ACC112 (cell line): ENCODE results near the gene PHF23.

Experiments
- H2AFZ ChIP-seq: fragments of 200-600 bp; sonication (generic); one replicate; pipeline ENCODE4 v1.6.0; 2017; ENCODE audit warnings: antibody characterized with exemption, low read length; ENCODE audit not compliant: unreplicated experiment
- H3K27ac ChIP-seq: fragments of 200-600 bp; sonication (generic); 2 replicates; pipeline ENCODE4 v1.5.1; 2014; ENCODE audit warnings: low read depth, mild to moderate bottlenecking, antibody characterized with exemption, low read length, moderate library complexity
- H3K27me3 ChIP-seq: fragments of 200-600 bp; sonication (generic); 2 replicates; pipeline ENCODE4 v1.6.1; 2014; ENCODE audit warnings: mild to moderate bottlenecking, antibody characterized with exemption, low read length, moderate library complexity, mixed read lengths; ENCODE audit not compliant: insufficient read depth
- H3K36me3 ChIP-seq: fragments of 200-600 bp; sonication (generic); 2 replicates; pipeline ENCODE4 v1.6.1; 2016; ENCODE audit warnings: mild to moderate bottlenecking, antibody characterized with exemption, low read length, moderate library complexity, mixed read lengths; ENCODE audit not compliant: insufficient read depth
- H3K4me1 ChIP-seq: fragments of 200-600 bp; sonication (generic); one replicate; pipeline ENCODE4 v1.6.1; 2016; ENCODE audit warnings: low read length, mixed read lengths; ENCODE audit not compliant: insufficient read depth, unreplicated experiment, control insufficient read depth
- H3K4me3 ChIP-seq: fragments of 200-600 bp; sonication (generic); 2 replicates; pipeline ENCODE4 v1.5.1; 2014; ENCODE audit warnings: mild to moderate bottlenecking, low read depth, low read length
- H3K79me2 ChIP-seq: fragments of 200-600 bp; sonication (generic); one replicate; pipeline ENCODE4 v1.6.0; 2016; ENCODE audit warnings: low read length; ENCODE audit not compliant: control insufficient read depth, unreplicated experiment, insufficient read depth

The PHF23 gene

DNA sequence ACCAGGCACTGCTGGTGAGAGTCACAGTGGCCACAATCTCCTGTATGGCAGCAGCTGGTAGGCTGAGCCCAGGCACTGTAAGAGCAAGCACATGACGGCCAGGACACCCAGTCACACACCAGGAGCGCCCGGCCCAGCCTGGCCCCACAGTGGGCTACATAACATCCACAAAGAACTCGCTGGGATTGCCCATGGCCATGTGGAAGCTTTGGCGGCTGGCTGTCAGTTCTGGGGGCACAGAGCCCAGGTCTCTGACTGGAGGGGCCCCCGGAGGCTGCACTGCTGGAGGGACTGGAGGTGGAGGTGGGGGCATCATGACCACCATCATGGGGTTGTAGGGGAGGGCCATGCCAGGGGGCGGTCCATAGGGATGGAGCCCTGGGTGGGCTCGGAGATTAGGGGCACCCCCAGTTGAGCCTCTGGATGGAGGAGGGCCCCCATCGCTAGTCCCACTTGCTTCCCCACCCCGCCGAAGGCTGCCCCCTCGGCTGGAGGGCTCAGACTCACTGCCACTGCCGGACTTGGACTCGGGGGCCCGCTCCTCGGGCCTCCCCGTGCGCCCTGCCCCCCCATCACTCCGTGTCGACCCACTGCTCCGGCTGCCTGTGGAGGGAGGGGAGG, 13.4 kb downstream of the PHF23 start:
- H3K4me1 ChIP-seq, result peaks cover 14% of the 10 kb centered on the region
- no peak overlapping the region for H3K27ac ChIP-seq
- H3K27me3 ChIP-seq, result no peaks in the 10 kb centered on the region
- peaks cover 31% of the 10 kb centered on the region for H3K79me2 ChIP-seq
- H2AFZ ChIP-seq, result no peak overlapping the region
- H3K36me3 ChIP-seq, result peaks cover 6% of the 10 kb centered on the region
- H3K4me3 ChIP-seq, result no peak overlapping the region

DNA sequence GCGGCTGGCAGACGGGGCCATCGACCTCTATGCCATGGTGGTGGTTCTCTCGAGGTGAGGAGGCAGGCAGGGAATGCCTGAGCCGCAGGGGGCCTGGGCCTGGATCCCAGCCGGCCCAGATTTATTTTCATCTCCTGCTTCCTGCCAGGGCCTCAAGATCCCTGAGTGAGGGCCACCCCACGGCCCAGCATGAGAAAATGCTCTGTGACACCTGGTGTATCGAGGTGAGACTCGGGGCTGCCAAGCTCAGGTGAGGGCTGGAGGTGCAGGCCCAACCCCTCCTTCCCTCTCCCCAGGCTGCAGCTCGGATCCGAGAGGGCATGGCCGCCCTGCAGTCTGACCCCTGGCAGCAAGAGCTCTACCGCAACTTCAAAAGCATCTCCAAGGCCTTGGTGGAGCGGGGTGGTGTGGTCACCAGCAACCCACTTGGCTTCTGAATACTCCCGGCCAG, 14.6 kb downstream of the PHF23 start:
- H3K79me2 ChIP-seq, result peaks cover 26% of the 10 kb centered on the region
- H3K36me3 ChIP-seq, result peaks cover 6% of the 10 kb centered on the region
- no peak overlapping the region for H2AFZ ChIP-seq
- H3K4me1 ChIP-seq, result peaks cover 19% of the 10 kb centered on the region
- no peaks in the 10 kb centered on the region for H3K27me3 ChIP-seq
- H3K27ac ChIP-seq, result no peak overlapping the region
- no peak overlapping the region for H3K4me3 ChIP-seq

DNA sequence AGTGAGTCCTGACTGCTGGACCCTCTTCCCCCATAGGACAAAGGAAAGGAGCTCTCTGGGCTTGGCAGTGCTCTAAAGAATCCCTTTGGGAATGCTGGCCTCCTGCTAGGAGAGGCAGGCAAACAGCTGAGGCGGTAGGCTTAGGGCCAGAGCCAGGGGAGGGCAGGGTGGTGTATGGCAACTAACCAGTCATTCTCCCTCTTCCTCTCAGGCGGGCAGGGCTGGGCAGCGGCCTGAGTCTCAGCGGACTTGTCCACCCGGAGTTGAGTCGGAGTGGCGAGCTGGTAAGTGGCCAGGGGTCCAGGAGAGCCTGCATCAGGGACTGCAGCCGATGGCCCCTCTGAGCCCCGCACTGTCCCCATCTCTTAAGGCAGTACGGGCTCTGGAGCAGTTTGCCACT, 15.1 kb downstream of the PHF23 start:
- Histone ChIP-seq H3K4me1 (peaks cover 23% of the 10 kb centered on the region), H3K79me2 (peaks cover 23% of the 10 kb centered on the region), H2AFZ (no peak overlapping the region), H3K4me3 (no peak overlapping the region), H3K27ac (no peak overlapping the region), H3K36me3 (peaks cover 1% of the 10 kb centered on the region), H3K27me3 (no peaks in the 10 kb centered on the region)

DNA sequence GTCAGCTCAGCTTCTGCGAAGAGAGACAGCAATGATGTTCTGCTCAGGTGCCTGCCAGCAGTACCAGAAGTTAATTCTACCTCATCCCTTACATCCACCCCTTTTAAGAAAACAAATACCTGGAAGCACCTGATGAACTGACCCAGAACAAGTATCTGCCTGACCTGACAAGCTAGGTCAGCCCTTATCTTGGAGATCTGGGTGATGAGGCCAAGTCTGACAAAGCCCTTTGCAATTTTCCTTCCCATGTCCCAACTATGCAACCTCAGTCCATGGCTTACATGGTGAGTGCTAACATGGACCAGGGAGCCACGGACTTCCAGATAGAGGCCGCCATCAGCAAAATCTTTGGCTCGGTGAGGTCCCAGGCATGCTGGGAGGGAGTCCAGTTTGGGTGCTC, 15.9 kb downstream of the PHF23 start:
- Histone ChIP-seq H3K27me3 (no peaks in the 10 kb centered on the region), H3K27ac (no peak overlapping the region), H3K4me1 (peaks cover 28% of the 10 kb centered on the region), H3K36me3 (no peaks in the 10 kb centered on the region; the same call in 1 of the 2 replicates), H2AFZ (no peak overlapping the region), H3K79me2 (peaks cover 23% of the 10 kb centered on the region), H3K4me3 (no peak overlapping the region)

DNA sequence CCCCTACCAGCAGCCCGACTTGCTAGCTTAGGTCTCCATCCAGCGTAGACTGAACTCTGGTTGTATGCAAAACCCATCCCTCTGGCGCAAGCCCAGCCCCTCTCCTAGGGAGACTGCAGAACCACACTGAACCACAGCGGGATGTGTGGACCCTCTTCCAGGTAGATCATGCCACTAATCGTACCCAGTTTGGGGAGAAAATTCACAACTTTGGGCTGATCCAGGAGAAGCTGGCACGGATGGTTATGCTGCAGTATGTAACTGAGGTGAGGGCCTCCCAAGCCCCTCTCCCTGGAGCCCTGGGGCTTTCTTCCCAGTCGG, 16.3 kb downstream of the PHF23 start:
- Histone ChIP-seq H2AFZ (no peak overlapping the region), H3K79me2 (peaks cover 23% of the 10 kb centered on the region), H3K27ac (no peak overlapping the region), H3K36me3 (no peaks in the 10 kb centered on the region), H3K4me3 (no peak overlapping the region), H3K27me3 (no peaks in the 10 kb centered on the region), H3K4me1 (peaks cover 29% of the 10 kb centered on the region)

DNA sequence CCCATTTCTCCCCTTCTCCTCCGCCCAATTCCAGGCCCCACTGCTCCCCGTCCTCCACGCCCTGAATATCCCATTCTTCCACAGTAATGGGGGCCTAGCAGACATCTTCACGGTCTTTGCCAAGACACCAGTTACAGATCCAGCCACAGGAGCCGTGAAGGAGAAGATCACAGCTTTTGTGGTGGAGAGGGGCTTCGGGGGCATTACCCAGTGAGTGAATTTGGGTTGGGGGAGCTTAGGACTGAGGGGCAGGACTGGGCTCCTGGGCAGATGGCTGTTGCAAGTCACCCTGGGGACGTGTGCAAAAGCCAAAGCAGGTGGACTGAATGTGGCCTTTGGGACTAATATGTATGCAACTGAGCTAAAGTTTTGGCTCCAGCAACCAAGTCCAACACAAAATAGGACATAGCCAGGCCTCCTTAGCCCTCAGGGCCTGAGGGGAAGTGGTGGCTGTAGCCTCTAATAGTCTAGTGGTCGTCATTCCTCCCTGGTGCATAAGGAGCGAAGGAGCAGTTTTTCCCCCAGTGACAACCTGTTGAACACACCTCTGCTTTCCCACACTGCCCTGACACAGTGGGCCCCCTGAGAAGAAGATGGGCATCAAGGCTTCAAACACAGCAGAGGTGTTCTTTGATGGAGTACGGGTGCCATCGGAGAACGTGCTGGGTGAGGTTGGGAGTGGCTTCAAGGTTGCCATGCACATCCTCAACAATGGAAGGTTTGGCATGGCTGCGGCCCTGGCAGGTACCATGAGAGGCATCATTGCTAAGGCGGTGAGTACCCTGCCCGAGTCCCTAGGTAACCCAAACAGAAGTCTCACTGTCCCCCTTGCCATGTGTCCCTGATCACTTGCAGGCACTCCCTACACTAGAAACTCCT, 16.9 kb downstream of the PHF23 start:
- peaks cover 23% of the 10 kb centered on the region for H3K79me2 ChIP-seq
- H3K27me3 ChIP-seq, result no peaks in the 10 kb centered on the region
- H2AFZ ChIP-seq, result no peak overlapping the region
- H3K36me3 ChIP-seq, result no peaks in the 10 kb centered on the region
- peaks cover 31% of the 10 kb centered on the region for H3K4me1 ChIP-seq
- H3K27ac ChIP-seq, result no peak overlapping the region
- H3K4me3 ChIP-seq, result no peak overlapping the region

DNA sequence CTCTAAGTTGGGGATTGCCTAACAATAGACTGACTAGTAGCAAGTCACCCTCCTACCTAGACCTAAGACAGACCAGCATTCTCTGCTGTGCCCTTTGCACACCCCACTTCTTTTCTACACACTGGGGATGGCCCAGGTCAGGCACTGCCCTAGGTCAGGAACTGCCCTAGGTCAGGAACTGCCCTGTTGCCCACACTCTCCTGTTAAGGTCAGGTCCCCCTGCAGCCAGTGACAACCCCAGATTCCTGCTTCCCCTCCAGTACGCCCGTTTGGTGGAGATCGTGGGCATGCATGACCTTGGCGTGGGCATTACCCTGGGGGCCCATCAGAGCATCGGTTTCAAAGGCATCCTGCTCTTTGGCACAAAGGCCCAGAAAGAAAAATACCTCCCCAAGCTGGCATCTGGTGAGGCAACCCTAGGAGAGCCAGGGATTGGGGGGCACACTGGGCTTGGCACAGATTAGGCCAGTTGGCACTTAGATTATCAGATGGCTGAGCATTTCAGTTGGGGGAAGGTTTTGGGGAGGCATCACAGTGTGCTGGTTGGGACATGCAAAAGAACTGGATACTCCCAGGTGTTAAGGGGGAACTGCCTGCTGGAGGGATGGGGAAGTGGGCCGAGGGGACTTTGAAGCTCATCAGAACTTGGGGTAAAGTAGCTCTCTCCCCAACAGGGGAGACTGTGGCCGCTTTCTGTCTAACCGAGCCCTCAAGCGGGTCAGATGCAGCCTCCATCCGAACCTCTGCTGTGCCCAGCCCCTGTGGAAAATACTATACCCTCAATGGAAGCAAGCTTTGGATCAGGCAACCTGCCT, 17.8 kb downstream of the PHF23 start:
- Histone ChIP-seq H3K79me2 (peaks cover 26% of the 10 kb centered on the region), H3K36me3 (no peaks in the 10 kb centered on the region), H3K4me3 (peak overlapping the region; percentile 85), H2AFZ (no peak overlapping the region), H3K27ac (peak overlapping the region; percentile 82; the same call in 1 of the 2 replicates), H3K4me1 (peaks cover 32% of the 10 kb centered on the region), H3K27me3 (no peaks in the 10 kb centered on the region)

DNA sequence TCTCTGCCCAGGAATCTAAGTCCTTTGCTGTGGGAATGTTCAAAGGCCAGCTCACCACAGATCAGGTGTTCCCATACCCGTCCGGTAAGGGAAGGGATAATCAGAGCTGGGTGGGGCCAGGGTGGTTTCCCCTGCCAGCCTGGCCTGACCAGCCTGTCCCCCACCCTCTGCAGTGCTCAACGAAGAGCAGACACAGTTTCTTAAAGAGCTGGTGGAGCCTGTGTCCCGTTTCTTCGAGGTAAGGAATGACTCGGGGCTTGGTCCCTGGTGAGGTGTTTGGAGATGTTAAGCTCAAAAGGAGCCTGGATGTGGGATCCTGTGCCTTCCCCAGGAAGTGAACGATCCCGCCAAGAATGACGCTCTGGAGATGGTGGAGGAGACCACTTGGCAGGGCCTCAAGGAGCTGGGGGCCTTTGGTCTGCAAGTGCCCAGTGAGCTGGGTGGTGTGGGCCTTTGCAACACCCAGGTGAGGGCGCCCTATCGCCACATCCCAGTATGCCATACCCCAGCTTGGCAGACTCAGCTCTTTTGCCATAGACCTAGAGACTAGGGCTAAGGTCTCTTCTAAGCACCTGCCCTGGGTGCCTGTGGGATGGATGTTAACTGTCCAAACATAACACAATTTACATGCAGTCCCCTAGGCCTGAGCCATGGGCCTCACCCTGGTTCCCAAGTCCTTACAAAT, 18.5 kb downstream of the PHF23 start:
- H3K4me1 ChIP-seq, result peaks cover 39% of the 10 kb centered on the region
- H3K79me2 ChIP-seq, result peaks cover 33% of the 10 kb centered on the region
- H3K4me3 ChIP-seq, result peak overlapping the region; percentile 85
- no peak overlapping the region for H2AFZ ChIP-seq
- peak overlapping the region; percentile 82 for H3K27ac ChIP-seq
- no peaks in the 10 kb centered on the region for H3K27me3 ChIP-seq
- H3K36me3 ChIP-seq, result no peaks in the 10 kb centered on the region

DNA sequence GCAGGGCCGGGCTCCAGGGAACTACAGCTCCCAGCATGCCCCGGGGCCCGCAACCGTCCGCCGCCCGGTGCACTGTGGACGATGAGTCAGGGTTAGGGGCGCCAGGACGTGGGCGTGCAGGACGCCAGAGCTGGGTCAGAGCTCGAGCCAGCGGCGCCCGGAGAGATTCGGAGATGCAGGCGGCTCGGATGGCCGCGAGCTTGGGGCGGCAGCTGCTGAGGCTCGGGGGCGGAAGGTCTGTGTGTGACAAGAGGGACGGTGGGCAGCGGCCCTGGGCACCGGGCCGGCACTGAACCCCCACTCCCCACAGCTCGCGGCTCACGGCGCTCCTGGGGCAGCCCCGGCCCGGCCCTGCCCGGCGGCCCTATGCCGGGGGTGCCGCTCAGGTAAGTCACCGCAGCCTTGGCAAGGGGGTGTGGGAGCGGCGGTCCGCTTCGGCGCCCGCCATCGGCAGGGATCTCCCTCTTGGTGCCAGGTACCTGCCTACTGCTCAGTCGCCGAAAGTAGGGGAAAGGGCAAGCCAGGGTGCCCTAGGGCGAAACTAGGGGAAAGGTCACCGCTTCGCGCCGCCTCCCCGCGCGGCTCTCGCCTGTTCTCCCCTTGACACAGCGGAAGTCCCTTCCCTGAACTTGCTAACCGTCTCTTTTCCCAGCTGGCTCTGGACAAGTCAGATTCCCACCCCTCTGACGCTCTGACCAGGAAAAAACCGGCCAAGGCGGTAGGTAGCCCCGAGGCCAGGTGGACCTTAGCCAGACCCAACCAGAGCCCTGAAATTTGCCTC, 19.3 kb downstream of the PHF23 start, which contains the start of the genes ACADVL and DLG4:
ACADVL (plus strand) TSS at position 127 of the 781 bp plus-strand sequence; CDS start at position 174, 47 bp downstream.
DLG4 (minus strand) TSS at position 25 of the 781 bp plus-strand sequence.
- Histone ChIP-seq H3K4me1 (peaks cover 44% of the 10 kb centered on the region), H3K36me3 (no peaks in the 10 kb centered on the region), H2AFZ (no peak within 1 kb of the TSS), H3K4me3 (peak within 1 kb of the TSS; percentile 85), H3K27me3 (no peaks in the 10 kb centered on the region), H3K27ac (peak within 1 kb of the TSS; percentile 82), H3K79me2 (peaks cover 33% of the 10 kb centered on the region)
